Activated CD4-positive, alpha-beta T cell treated with anti-CD3 and anti-CD28 coated beads for 24 hours (primary cell): ENCODE data around the gene SPRR2D.
"Not testable (repeated sequence)": the region's sequence is repeated elsewhere in the genome, so short reads cannot be mapped to it uniquely, and the experiment has no call there.

Experiments
- DNase-seq, 2 donors: peaks; one replicate each; pipeline ENCODE4 v3.0.0-alpha.2; 2020; ENCODE audit warnings: low read depth in 2 of 2

Gene SPRR2D

GRCh38 chr1:153011235-153011758 lies 29.6 kb downstream of the SPRR2D start:
- DNase-seq = not testable (repeated sequence)

GRCh38 chr1:153001382-153001781 lies 39.5 kb downstream of the SPRR2D start, which contains the start of gene SPRR3:
Gene SPRR3, plus strand, starts transcription at chr1:153001749. Its CDS starts 1,272 bp downstream, at chr1:153003021.
- no peak for DNase-seq

DNA sequence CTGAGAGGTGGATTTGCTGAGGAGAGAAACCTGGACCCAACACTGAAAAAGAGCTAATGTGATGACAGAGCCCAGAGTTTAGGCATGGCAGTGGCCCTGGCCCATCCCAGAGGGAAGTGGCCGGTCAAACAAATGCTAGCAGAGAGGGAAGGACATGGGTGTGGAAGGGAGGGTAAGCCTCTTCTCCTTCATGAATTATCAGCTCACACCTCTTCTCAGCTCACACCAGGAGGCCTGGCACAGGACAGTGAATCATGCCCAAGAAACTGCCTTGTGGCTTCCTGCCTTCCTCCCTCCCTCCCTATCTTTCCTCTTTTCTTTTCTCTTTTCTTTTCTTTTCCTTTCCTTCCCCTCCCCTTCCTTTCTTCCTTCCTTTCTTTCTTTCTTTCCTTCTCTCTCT lies 40.6 kb downstream of the SPRR2D start:
- no peak for DNase-seq

DNA sequence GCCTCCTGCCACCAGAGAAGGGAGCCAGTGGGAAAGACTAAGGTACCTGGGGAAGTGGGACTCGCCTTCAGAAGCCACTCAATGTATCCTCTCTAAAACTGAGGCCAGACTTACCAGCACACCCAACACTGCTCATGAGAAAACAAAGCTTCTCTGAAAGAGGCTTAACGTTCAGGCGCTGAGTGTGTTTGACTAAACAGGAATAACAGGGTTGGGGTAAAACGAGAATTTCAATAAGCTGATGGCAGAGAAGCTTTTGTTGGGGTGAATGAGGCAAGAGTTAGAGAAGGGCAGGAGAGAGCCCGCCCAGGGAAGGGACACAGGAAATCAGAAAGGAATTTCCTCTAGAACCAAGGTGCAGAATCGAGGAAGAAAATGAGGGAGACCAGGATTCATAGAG lies 41.1 kb downstream of the SPRR2D start:
- DNase-seq = no peak

DNA sequence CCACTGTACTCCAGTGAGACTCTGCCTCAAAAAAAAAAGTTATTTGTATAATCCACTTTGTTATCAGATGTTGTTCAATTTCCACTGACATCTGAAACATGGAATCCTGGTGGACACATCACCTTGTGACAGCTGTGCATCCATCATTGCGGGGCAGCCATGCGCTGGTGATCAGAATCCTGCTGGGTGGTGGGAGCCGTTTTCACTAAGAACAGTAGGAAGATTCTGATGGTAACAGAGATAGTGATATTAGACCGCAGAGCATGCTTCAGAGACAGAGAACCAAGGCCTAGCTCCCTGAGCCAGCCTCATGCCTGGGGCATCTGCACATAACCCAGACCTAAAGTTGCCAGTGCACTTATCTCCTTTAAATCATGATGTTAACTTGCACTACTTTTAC lies 42.4 kb downstream of the SPRR2D start:
- DNase-seq = no peak

DNA sequence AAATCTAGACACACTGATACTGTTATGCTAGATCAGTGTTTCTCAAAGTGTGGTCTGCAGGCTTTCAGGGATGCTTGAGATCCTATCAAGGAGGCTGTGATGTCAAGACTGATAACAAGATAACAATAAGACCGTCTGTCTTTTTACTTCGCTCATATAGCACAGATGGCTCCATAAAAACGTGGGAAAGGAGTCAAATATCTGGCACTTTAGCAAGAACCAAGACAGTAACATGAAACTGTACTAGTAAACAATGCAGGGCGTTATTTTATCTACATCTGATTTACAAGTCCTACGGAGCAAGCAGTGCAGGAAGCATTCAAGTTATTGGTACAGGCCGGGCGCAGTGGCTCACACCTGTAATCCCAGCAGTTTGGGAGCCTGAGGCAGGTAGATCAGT lies 43.0 kb downstream of the SPRR2D start:
- no peak for DNase-seq

- no peak for DNase-seq
Observed at GRCh38 chr1:152996633-152997400, 44.1 kb downstream of the SPRR2D start.

DNA sequence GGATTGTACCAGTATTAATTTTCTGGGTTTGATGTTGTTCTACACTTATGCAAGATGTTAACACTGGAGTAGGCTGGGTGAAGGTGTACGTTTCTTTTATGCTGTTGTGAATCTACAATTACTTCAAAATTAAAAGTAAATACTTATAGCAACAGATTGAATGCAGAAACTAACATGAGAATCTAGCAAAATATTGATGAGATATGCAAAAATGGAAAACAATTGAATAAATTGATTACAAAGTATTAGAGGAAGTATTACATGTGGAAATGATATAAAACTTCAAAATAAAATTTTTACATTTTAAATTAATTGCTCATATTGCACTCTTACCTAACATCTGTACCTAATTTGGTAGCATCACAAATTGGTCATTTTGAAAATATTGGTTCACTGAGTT lies 45.1 kb downstream of the SPRR2D start:
- no peak for DNase-seq

GRCh38 chr1:152993186-152993585 lies 47.7 kb downstream of the SPRR2D start:
- DNase-seq = no peak
